Hepatocyte (in vitro differentiated cells): ENCODE results near the gene CAB39.
A peak's percentile ranks its signal among the peaks of the same experiment; 100 is the strongest.

ENCODE experiments used
- CTCF ChIP-seq: fragments of 200-600 bp; sonication (generic); IDR thresholded peaks from 2 replicates; pipeline ENCODE4 v1.5.1; 2016; ENCODE audit warnings: antibody characterized with exemption, mild to moderate bottlenecking; ENCODE audit not compliant: poor library complexity
- EZH2 ChIP-seq: fragments of 200-600 bp; sonication (generic); IDR thresholded peaks from 2 replicates; pipeline ENCODE4 v1.6.1; 2016; ENCODE audit warnings: antibody characterized with exemption, mild to moderate bottlenecking, borderline replicate concordance

- TF ChIP-seq CTCF = peak; percentile 45
- no peak for TF ChIP-seq EZH2
Measured at GRCh38 chr2:230814616-230815015, 102.0 kb downstream of the CAB39 start.
